GM21447 (cell line): ENCODE results near the gene DESI2.

Experiments
- ATAC-seq: cut with Tn5 transposase; IDR thresholded peaks from one replicate; pipeline ENCODE4 v1.9.1; 2021; ENCODE audit not compliant: unreplicated experiment

DESI2 gene

DNA sequence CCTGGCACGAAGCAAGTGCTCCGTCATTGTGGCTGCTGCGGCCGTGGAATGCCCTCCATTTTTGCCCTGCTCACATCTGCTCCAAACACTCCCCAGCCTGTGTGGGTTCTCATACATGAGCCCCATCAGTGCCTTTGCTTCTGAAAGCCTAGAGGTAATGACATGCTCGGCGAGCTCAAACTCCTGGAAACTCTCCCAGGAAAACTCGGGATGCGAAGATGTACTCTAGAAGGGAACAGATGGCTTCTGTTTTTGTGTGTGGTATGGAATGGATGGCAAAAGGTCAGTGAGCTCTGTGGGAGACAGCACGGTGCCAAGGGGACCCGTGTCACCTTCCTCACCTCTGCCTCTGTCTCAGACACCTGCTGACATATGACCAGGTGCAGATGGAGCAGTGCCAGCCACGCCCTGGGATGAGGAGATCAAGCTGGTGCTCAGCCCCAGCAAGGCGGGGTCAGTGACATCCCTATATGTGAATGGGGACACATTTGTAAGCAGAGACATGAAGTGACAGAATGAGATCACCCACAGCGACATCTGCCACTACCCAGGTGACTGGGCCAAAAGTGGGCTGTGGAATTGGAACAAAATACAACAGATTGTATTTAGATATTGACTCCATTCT lies 98.5 kb downstream of the DESI2 start:
- ATAC-seq: no peak

GRCh38 chr1:244755673-244756072 lies 102.7 kb downstream of the DESI2 start:
- ATAC-seq: no peak

DNA sequence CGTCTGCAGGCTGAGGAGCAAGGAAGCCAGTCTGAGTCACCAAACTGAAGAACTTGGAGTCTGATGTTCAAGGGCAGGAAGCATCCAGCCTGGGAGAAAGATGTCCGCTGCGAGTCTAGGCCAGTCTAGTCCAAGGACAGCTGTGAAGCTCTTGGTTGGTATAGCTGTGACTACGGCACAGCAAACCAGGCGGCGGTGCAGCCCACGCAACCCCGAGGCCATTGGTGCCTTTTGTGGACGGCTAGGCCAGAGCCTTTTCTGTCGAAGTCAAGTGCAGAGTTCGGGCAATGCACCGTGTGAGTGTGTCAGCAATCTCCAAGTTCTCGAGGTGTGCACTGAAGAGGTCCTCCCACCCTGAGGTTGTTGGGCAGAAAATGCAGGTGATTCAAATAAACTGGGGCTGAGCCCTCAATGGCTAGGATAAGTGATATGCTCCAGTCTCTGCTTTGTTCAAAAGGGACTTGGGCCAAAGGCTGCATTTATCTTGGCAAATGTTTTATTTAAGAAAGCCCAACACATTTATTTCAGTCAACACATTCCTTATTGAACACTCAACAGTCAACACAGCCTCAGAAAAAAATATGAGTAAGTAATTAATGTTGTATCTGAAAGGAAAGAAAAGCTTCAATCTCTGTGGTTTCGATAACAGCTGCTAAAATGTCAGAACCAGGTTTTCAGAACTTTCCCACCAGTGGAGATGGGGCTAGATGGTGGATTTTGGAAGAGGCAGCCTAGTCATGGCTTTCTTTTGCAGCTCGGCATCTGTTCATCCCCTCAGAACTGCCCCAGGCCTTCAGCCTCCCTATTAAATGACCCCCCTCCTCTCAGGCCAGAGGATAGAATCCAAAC lies 104.4 kb downstream of the DESI2 start:
- ATAC-seq: no peak
